ENCODE measurements around the gene CHRNB1.
A peak's percentile ranks its signal among the peaks of the same experiment; 100 is the strongest.
"Not testable (repeated sequence)": the region's sequence is repeated elsewhere in the genome, so short reads cannot be mapped to it uniquely, and the experiment has no call there.

Gene CHRNB1

GRCh38 chr17:7482742-7483088, 37.9 kb downstream of the CHRNB1 start:
- Mint-ChIP-seq H3K36me3 (ENCODE audit: low read depth) (peaks cover 14% of the 10 kb centered on the region), H3K27ac (peak overlapping the region; percentile 100), H3K4me3 (peak overlapping the region; percentile 93 to 98 (median 97)), H3K4me1 (peaks cover 72% of the 10 kb centered on the region)
- H3K9me3 Mint-ChIP-seq; H3K27me3 Mint-ChIP-seq (ENCODE audit: low read depth): not testable (repeated sequence)

GRCh38 chr17:7483255-7484066, 38.6 kb downstream of the CHRNB1 start:
- TF ChIP-seq CTCF (IDR thresholded peaks at IDR 0.05; ENCODE audit: unreplicated experiment in 3 of 3) = no peak
- Mint-ChIP-seq H3K4me3 (peak overlapping the region; percentile 93 to 98 (median 97)), H3K36me3 (ENCODE audit: low read depth) (peaks cover 14% of the 10 kb centered on the region), H3K27ac (peak overlapping the region; percentile 100), H3K27me3 (ENCODE audit: low read depth) (no peaks in the 10 kb centered on the region), H3K4me1 (peaks cover 67% of the 10 kb centered on the region), H3K9me3 (no peaks in the 10 kb centered on the region)

- no peak for TF ChIP-seq CTCF (IDR thresholded peaks at IDR 0.05; ENCODE audit: unreplicated experiment in 3 of 3)
- Mint-ChIP-seq H3K36me3 (ENCODE audit: low read depth) (peaks cover 21% of the 10 kb centered on the region), H3K27ac (peak within 1 kb of the TSS; percentile 100), H3K27me3 (ENCODE audit: low read depth) (no peaks in the 10 kb centered on the region), H3K4me1 (peaks cover 73% of the 10 kb centered on the region), H3K4me3 (peak within 1 kb of the TSS; percentile 93 to 98 (median 97)), H3K9me3 (no peaks in the 10 kb centered on the region)
Observed at GRCh38 chr17:7484067-7484918, 39.4 kb downstream of the CHRNB1 start, which contains the start of gene POLR2A. Gene POLR2A, plus strand, starts transcription at chr17:7484366.

- Mint-ChIP-seq H3K4me1 (peaks cover 73% of the 10 kb centered on the region), H3K27ac (peak overlapping the region; percentile 100), H3K36me3 (ENCODE audit: low read depth) (peaks cover 25% of the 10 kb centered on the region), H3K9me3 (no peaks in the 10 kb centered on the region), H3K4me3 (peak overlapping the region; percentile 93 to 98 (median 97)), H3K27me3 (ENCODE audit: low read depth) (no peaks in the 10 kb centered on the region)
- TF ChIP-seq CTCF (IDR thresholded peaks at IDR 0.05; ENCODE audit: unreplicated experiment in 3 of 3) = no peak
Observed at GRCh38 chr17:7484919-7485377, 40.1 kb downstream of the CHRNB1 start.

GRCh38 chr17:7486181-7486580, 41.3 kb downstream of the CHRNB1 start:
- peaks cover 33% of the 10 kb centered on the region for H3K36me3 Mint-ChIP-seq (ENCODE audit: low read depth)
- no peaks in the 10 kb centered on the region for H3K27me3 Mint-ChIP-seq (ENCODE audit: low read depth)
- peak overlapping the region; percentile 73 to 93 (median 78) for H3K4me3 Mint-ChIP-seq
- H3K4me1 Mint-ChIP-seq = peaks cover 74% of the 10 kb centered on the region
- no peak for TF ChIP-seq CTCF (IDR thresholded peaks at IDR 0.05; ENCODE audit: unreplicated experiment in 3 of 3)
- H3K9me3 Mint-ChIP-seq = no peaks in the 10 kb centered on the region
- H3K27ac Mint-ChIP-seq = peak overlapping the region; percentile 9 to 80 (median 32)

- no peak overlapping the region for H3K27ac Mint-ChIP-seq
Observed at GRCh38 chr17:7490144-7490543, 45.3 kb downstream of the CHRNB1 start.

More at GRCh38 chr17:7490144-7490543, 45.3 kb downstream of the CHRNB1 start:
- Mint-ChIP-seq H3K4me3 (no peak overlapping the region), H3K27me3 (ENCODE audit: low read depth) (no peaks in the 10 kb centered on the region), H3K4me1 (peaks cover 50% of the 10 kb centered on the region), H3K9me3 (no peaks in the 10 kb centered on the region), H3K36me3 (ENCODE audit: low read depth) (peaks cover 59% of the 10 kb centered on the region)
- TF ChIP-seq CTCF (IDR thresholded peaks at IDR 0.05; ENCODE audit: unreplicated experiment in 3 of 3) = no peak

Measured in nephron (organoid).